Stimulated activated CD4-positive, alpha-beta T cell treated with anti-CD3 and anti-CD28 coated beads, Interleukin-1b, Interleukin-23, amount 100 ng/mL, for 4 hours (primary cell): ENCODE measurements around the gene POU6F1.

Experiments used
- DNase-seq, 2 donors: peaks; one replicate each; pipeline ENCODE4 v3.0.0-alpha.2; 2020; ENCODE audit warnings: low read depth in 2 of 2

POU6F1 gene

GRCh38 chr12:51197736-51198567 is 19.9 kb downstream of the POU6F1 start:
- no peak for DNase-seq

GRCh38 chr12:51196547-51196946 is 21.3 kb downstream of the POU6F1 start:
- no peak for DNase-seq

GRCh38 chr12:51195841-51196240 is 22.0 kb downstream of the POU6F1 start:
- no peak for DNase-seq

GRCh38 chr12:51192284-51192671 is 25.6 kb downstream of the POU6F1 start:
- DNase-seq, result no peak

GRCh38 chr12:51191516-51192283 is 26.2 kb downstream of the POU6F1 start:
- DNase-seq, result no peak

GRCh38 chr12:51190820-51191219 is 27.0 kb downstream of the POU6F1 start:
- DNase-seq, result no peak

GRCh38 chr12:51189790-51190355 is 28.0 kb downstream of the POU6F1 start:
- no peak for DNase-seq

- no peak for DNase-seq
These were observed 29.4 kb downstream of the POU6F1 start for GRCh38 chr12:51188359-51189051.

- DNase-seq, result no peak
These were observed 30.4 kb downstream of the POU6F1 start for GRCh38 chr12:51187370-51187987.

GRCh38 chr12:51186465-51187085 is 31.3 kb downstream of the POU6F1 start:
- no peak for DNase-seq

GRCh38 chr12:51185171-51185717 is 32.6 kb downstream of the POU6F1 start:
- DNase-seq, result no peak

- no peak for DNase-seq
These were observed 34.0 kb downstream of the POU6F1 start for GRCh38 chr12:51183816-51184215.

- no peak for DNase-seq
These were observed 34.5 kb downstream of the POU6F1 start for GRCh38 chr12:51183349-51183748.

GRCh38 chr12:51181558-51181957 is 36.3 kb downstream of the POU6F1 start:
- DNase-seq, result no peak

GRCh38 chr12:51177897-51178296 is 40.0 kb downstream of the POU6F1 start:
- no peak for DNase-seq

GRCh38 chr12:51174501-51174900 is 43.4 kb downstream of the POU6F1 start:
- DNase-seq, result no peak

GRCh38 chr12:51172515-51173431 is 45.1 kb downstream of the POU6F1 start, which contains the start of gene TFCP2:
TSS of gene TFCP2 (minus strand) at chr12:51173135. CDS start at chr12:51172422, 713 bp downstream.
- peak; percentile 86 for DNase-seq

- DNase-seq, result no peak
These were observed 45.9 kb downstream of the POU6F1 start for GRCh38 chr12:51171884-51172514.

- DNase-seq, result no peak
These were observed 54.1 kb downstream of the POU6F1 start for GRCh38 chr12:51163795-51164194.
